Hypothalamus (tissue), 51 donors: ENCODE results near the gene EOLA1.
"Not testable (repeated sequence)": the region's sequence is repeated elsewhere in the genome, so short reads cannot be mapped to it uniquely, and the experiment has no call there.

Experiments used
- DNase-seq, 51 donors: peaks; one replicate each; lab custom pipeline; 2025; lab: John Stamatoyannopoulos, UW

Gene EOLA1

GRCh38 chrX:149540621-149541520 lies at the start of gene EOLA1:
EOLA1 (plus strand) TSS chrX:149541012; CDS start chrX:149545631, 4,619 bp downstream.
- DNase-seq, result peak in 45 of 51 donors; percentile 31 to 93 (median 76)

- DNase-seq, result no peak
These were observed 49.0 kb upstream of the EOLA1 start for GRCh38 chrX:149491812-149492211.

- DNase-seq, result no peak
These were observed 46.9 kb upstream of the EOLA1 start for GRCh38 chrX:149493567-149494562.

- DNase-seq, result no peak
These were observed 45.8 kb upstream of the EOLA1 start for GRCh38 chrX:149494844-149495565.

- DNase-seq, result no peak
These were observed 45.2 kb upstream of the EOLA1 start for GRCh38 chrX:149495573-149496071.

GRCh38 chrX:149497054-149497453 lies 43.8 kb upstream of the EOLA1 start:
- DNase-seq, result no peak

GRCh38 chrX:149497626-149498025 lies 43.2 kb upstream of the EOLA1 start:
- no peak for DNase-seq

GRCh38 chrX:149498767-149499166 lies 42.0 kb upstream of the EOLA1 start:
- no peak for DNase-seq

GRCh38 chrX:149499766-149500165 lies 41.0 kb upstream of the EOLA1 start:
- DNase-seq, result no peak

GRCh38 chrX:149502923-149503322 lies 37.9 kb upstream of the EOLA1 start:
- DNase-seq, result not testable (repeated sequence)

GRCh38 chrX:149503446-149503845 lies 37.4 kb upstream of the EOLA1 start:
- peak in 14 of 51 donors; percentile 2 to 29 (median 6) for DNase-seq

- peak in 9 of 51 donors; percentile 1 to 15 (median 4) for DNase-seq
These were observed 36.4 kb upstream of the EOLA1 start for GRCh38 chrX:149504226-149504914.

- peak; percentile 3 to 89 (median 70) for DNase-seq
These were observed 35.7 kb upstream of the EOLA1 start, which contains the start of gene IDS for GRCh38 chrX:149504915-149505651. IDS (minus strand) TSS chrX:149505306; CDS start chrX:149505137, 169 bp downstream.

GRCh38 chrX:149505671-149506070 lies 35.1 kb upstream of the EOLA1 start:
- DNase-seq, result no peak

GRCh38 chrX:149506349-149506748 lies 34.5 kb upstream of the EOLA1 start:
- DNase-seq, result no peak

- no peak for DNase-seq
These were observed 32.3 kb upstream of the EOLA1 start for GRCh38 chrX:149508467-149508866.

GRCh38 chrX:149510386-149510785 lies 30.4 kb upstream of the EOLA1 start:
- no peak for DNase-seq

- DNase-seq, result no peak
These were observed 29.7 kb upstream of the EOLA1 start for GRCh38 chrX:149511081-149511480.
